HFF-Myc (cell line): ENCODE results near the gene PARVA.
A peak's percentile ranks its signal among the peaks of the same experiment; 100 is the strongest.

Experiments
- DNase-seq: peaks from one replicate; pipeline ENCODE4 v3.0.0-alpha.2; 2011; ENCODE audit warnings: low read depth; ENCODE audit errors: extremely low read depth
- H3K4me3 ChIP-seq: replicated peaks from 2 replicates; pipeline ENCODE4 v1.5.1; 2011; ENCODE audit warnings: low read depth, mild to moderate bottlenecking, control low read depth, low read length
- TF ChIP-seq, protein P1 (sequence below): IDR thresholded peaks from 2 replicates; pipeline ENCODE4 v1.5.1; 2012; ENCODE audit warnings: mild to moderate bottlenecking, low read depth, low read length, control low read depth; ENCODE audit errors: missing control alignments

PARVA gene

GRCh38 chr11:12547953-12548650, 170.7 kb downstream of the PARVA start:
- no peak overlapping the region for H3K4me3 ChIP-seq
- TF ChIP-seq, protein P1, sequence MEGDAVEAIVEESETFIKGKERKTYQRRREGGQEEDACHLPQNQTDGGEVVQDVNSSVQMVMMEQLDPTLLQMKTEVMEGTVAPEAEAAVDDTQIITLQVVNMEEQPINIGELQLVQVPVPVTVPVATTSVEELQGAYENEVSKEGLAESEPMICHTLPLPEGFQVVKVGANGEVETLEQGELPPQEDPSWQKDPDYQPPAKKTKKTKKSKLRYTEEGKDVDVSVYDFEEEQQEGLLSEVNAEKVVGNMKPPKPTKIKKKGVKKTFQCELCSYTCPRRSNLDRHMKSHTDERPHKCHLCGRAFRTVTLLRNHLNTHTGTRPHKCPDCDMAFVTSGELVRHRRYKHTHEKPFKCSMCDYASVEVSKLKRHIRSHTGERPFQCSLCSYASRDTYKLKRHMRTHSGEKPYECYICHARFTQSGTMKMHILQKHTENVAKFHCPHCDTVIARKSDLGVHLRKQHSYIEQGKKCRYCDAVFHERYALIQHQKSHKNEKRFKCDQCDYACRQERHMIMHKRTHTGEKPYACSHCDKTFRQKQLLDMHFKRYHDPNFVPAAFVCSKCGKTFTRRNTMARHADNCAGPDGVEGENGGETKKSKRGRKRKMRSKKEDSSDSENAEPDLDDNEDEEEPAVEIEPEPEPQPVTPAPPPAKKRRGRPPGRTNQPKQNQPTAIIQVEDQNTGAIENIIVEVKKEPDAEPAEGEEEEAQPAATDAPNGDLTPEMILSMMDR: no peak
- no peak for DNase-seq

DNA sequence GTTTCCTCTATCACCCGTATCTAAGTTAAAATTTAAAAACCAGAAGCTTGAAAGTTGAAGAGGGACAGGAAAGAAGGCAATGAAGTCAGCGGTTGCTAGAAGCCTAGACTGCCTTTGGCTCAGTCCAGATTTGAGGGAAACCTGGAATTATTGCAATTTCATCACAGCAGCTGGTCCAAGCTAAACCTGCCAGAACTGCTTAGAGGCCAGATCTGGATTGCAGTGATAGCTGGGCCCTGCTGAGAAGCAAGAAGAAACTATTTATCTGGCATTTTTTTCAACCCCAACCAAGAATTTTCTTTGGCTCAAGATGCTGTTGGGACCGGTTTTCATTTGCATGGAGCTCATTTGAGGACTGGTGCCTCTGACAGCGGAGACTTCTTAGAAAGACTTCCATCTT, 175.3 kb downstream of the PARVA start:
- no peak for DNase-seq
- H3K4me3 ChIP-seq: no peak overlapping the region
- TF ChIP-seq, protein P1: no peak

- no peak for DNase-seq
- H3K4me3 ChIP-seq: no peak overlapping the region
- TF ChIP-seq, protein P1: no peak
These were observed 176.8 kb downstream of the PARVA start for GRCh38 chr11:12554122-12554521.

- no peak overlapping the region for H3K4me3 ChIP-seq
- TF ChIP-seq, protein P1: no peak
- DNase-seq: no peak
These were observed 178.8 kb downstream of the PARVA start for GRCh38 chr11:12556155-12556554.

- TF ChIP-seq, protein P1: no peak
- peak; percentile 97 for DNase-seq
- no peak overlapping the region for H3K4me3 ChIP-seq
These were observed 179.5 kb downstream of the PARVA start for GRCh38 chr11:12556788-12557384.

DNA sequence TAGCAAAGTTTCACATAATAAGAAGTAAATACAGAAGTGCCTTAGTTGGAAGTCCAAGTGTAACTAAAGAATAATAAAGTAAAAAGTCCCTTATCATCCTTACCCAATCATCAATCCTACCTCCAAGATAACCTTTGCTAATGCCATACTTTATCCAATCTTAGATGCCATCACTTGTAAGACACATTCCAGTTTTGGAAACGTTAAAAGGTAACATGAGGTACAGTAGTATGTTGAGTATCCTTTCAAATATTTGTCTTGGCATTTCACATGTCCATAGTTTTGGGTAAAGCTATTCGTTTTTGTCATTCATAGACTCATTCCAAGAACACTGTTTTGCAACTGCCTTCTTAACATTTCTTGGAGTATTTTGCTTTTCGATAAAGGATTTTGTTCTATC, 181.6 kb downstream of the PARVA start:
- TF ChIP-seq, protein P1: no peak
- H3K4me3 ChIP-seq: no peak overlapping the region
- DNase-seq: no peak

DNA sequence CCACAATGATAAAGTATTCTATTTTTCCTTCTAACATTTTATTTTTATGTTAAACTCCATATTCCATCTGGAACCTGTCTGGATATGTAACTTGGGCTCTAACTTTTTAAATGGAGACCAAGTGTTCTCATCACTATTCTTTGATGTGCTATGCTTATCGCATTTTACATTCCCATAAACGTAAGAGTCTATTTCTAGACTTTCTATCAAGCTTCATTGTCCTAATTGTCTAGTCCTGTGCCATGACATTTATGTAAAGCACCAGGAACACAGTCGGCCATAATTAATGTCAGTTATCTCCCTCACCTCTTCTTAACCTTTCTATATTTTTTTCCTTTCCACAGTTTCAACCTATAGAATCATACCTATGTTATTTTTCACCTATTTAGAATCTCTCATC, 183.0 kb downstream of the PARVA start:
- no peak for DNase-seq
- no peak overlapping the region for H3K4me3 ChIP-seq
- TF ChIP-seq, protein P1: no peak
